Ramos (cell line): ENCODE data around the gene C2CD2.
"Not testable (repeated sequence)": the region's sequence is repeated elsewhere in the genome, so short reads cannot be mapped to it uniquely, and the experiment has no call there.

Source experiments
- in situ Hi-C: fragments of 300-500 bp; cut with MboI; formaldehyde crosslinking; loops from one replicate; pipeline ENCODE4 v1.14.3; 2022; ENCODE audit warnings: low sequenced_read_pairs; ENCODE audit not compliant: unreplicated experiment

The C2CD2 gene

GRCh38 chr21:41953831-41954653 lies at the start of gene C2CD2:
C2CD2 (minus strand) TSS chr21:41954018; CDS start chr21:41953648, 370 bp downstream.
- in situ Hi-C loops, result no loop called here

DNA sequence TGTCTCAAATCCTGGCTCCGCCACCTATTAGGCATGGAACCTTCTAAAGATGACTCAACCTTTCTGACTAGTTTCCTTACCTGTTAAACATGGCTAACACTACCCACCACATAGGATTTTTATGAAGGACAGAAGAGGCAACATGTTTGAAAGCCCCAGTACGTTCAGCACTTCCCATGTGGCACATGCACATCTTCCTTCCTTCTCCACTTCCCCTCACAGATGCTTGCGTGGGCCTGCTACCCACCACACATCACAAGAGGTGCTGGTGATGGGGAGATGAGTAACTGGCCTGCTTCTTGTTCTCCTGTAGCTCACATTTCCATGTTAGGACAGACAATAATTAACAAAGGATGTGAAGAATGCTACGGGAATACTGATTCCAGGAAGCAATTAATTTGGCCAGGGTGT lies 49.2 kb upstream of the C2CD2 start:
- in situ Hi-C loops, result no loop called here

GRCh38 chr21:42002421-42002958 lies 48.7 kb upstream of the C2CD2 start:
- in situ Hi-C loops, result no loop called here

- in situ Hi-C loops, result no loop called here
These were observed 48.0 kb upstream of the C2CD2 start for GRCh38 chr21:42001781-42002180.

- in situ Hi-C loops, result no loop called here
These were observed 47.1 kb upstream of the C2CD2 start for GRCh38 chr21:42000908-42001307.

DNA sequence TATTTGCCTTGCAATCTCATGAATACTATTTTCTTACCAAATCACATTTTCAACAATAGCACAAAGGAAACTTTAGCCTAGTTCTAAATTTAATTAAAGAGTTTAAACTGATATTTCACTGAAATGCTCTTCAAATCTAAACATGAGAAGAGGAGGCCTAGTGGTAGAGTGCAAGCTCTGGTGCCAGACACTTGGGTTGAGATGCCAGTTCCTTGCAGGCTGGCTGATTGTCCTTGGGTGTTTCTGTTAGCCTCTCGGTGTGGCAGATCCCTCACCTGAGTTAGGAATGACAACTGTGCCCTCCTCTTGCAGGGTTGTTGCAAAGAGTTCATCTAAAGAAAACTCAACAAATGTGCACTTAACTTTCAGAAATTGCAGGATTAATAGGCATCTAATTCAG lies 43.8 kb upstream of the C2CD2 start:
- in situ Hi-C loops, result no loop called here

GRCh38 chr21:41995577-41995976 lies 41.8 kb upstream of the C2CD2 start:
- in situ Hi-C loops, result no loop called here

- in situ Hi-C loops, result not testable (repeated sequence)
These were observed 40.8 kb upstream of the C2CD2 start for GRCh38 chr21:41994613-41995012.

- in situ Hi-C loops, result no loop called here
These were observed 39.9 kb upstream of the C2CD2 start for GRCh38 chr21:41993744-41994143.

GRCh38 chr21:41992576-41992975 lies 38.8 kb upstream of the C2CD2 start:
- in situ Hi-C loops, result no loop called here

DNA sequence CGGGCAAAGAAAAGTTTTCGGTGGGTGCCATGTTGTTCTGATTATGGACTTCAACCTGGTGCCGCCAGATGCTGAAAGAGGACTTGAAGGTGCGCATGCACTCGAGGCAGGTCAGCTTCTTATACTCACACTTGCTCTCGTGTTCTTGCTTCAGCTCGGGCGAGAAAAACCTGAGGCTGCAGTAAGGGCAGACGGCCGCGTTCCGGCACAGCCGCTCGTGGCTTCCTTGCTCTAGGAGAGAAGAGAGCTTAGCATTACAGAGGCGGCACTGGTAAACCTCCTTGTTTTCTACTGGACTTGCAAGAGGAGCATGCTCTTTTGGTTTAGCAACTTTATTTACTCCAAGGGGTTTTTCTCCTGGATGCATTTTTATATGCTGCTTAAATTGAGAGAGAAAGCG lies 37.8 kb upstream of the C2CD2 start:
- in situ Hi-C loops, result no loop called here

GRCh38 chr21:41989698-41990097 lies 35.9 kb upstream of the C2CD2 start:
- in situ Hi-C loops, result no loop called here

DNA sequence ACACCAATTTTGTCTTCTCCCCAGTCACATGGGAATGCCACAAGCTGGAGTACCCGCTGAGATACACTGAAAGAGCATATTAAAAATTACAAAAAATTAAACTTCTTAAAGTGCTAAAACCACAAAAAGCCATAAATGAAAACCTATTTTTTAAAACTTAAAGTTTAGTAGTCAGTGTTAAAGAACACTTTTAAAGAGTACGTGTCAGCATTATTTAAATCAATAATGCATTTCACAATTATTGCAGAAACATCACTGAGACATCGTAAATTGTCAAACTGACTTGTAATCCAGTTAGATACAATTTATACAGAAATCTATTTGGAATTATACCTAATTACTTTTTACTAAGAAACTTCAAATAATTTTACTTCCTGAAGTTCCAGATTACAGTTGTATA lies 33.5 kb upstream of the C2CD2 start:
- in situ Hi-C loops, result no loop called here

DNA sequence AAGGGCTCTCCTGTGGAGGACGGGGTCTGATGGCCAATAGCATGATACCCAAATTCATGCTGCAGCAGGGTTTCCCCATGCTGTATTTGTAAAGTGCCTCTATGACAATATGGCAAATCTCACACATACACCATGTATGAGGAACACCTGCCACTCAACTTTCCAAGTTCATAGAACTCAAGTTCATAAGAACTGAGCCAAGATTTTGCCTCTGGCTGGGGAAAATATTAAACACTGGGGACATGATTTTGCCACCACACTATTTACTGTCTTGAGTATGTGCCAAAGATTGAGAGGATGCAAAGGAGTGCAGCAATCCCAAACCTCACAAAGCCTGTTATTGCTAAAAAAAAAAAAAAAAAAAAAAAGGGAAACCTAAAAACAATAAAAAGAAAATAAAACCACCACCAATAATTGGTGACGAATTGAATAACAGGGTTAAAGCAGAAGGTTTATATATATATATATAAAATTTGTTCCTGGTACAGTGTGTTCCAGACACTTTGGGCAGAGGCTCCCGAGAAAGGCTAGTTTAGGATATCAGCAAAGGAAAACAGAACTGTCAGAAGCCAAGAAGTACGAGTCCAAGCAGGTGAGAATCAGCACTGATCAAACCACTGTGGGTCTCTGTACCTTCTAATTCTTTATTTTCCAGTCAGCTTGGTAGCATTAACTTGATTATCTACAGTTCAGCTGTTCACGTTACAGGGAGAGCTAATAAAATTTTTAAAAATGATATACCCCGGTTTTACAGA lies 32.0 kb upstream of the C2CD2 start:
- in situ Hi-C loops, result no loop called here

DNA sequence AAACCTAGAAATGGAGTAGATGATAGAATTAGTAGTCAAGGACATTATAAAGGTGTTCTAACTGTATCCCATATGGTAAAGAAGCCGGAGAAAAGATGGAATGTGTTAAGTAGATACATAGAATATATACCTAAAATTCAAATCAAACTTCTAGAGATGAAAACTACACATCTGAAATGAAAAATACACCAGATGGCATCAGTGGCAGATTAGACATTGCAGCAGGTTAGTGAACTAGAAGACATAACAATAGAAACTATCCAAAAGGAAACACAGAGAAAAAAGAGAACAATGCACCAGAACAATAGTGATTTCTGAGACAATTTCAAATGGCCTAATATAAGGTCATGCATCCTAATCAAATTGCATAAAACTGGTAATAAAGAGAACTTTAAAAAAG lies 29.4 kb upstream of the C2CD2 start:
- in situ Hi-C loops, result no loop called here

DNA sequence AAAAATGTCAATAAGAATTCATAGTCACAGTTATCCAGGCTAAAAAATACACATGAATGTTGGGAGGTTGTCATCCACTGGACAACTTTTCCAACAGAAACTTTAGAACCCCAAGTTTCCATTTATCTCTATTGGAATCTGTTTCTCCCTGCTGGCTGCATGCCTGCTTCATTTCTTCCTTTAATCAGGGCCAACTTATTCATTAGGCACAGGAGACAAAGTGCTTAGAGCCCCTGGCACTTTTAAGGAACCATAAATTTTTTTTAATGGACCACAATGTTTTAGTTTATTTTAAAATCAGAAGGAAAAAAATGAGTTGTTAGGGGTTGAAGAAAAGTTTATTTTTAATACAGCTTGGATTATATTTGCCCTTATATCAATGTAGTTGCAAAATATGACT lies 26.7 kb upstream of the C2CD2 start:
- in situ Hi-C loops, result no loop called here

- in situ Hi-C loops, result no loop called here
These were observed 26.0 kb upstream of the C2CD2 start for GRCh38 chr21:41979751-41980369.

- in situ Hi-C loops, result no loop called here
These were observed 25.5 kb upstream of the C2CD2 start for GRCh38 chr21:41979335-41979734.

GRCh38 chr21:41977034-41977950 lies 23.5 kb upstream of the C2CD2 start:
- in situ Hi-C loops, result no loop called here

GRCh38 chr21:41976611-41977010 lies 22.8 kb upstream of the C2CD2 start:
- in situ Hi-C loops, result no loop called here
